ENCODE measurements around the gene AIRE.

The AIRE gene

DNA sequence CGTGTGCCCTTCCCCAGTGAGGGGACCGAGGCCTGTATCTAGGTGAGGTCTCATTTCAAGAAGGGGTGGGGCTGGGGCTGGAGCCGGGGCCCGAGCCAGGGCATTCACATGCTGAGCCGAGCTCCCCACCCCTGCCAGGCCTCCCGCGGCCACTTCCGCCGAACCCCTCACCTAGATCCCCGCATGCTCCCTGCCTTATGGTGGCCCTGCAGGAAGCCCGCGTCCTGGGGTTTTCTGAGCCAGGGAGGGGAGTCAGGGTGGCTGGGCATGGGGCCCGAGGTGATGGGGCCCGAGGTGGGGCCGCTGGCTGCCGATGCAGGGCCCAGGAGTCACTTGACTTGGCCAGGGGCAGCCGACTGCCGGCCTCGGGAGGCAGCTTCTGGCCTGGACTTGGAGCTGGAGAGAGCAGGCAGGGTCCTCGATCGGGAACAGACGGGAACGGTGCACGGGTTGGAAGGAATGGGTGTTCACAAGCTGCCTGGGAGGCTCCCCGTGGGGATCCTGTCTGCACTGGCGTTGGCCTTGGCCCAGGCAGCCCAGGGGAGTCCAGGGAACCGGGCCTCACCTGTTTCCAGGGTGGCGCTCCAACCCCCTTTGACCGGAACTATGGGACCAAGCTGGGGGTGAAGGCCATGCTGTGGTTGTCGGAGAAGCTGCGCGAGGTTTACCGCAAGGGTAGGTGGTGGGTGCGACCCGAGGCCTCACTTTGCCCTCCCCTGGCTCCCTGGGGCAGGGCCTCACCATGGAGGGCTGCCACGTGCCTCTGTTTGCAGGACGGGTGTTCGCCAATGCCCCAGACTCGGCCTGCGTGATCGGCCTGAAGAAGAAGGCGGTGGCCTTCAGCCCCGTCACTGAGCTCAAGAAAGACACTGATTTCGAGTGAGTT, 40.0 kb downstream of the AIRE start:
- no peak for DNase-seq

DNA sequence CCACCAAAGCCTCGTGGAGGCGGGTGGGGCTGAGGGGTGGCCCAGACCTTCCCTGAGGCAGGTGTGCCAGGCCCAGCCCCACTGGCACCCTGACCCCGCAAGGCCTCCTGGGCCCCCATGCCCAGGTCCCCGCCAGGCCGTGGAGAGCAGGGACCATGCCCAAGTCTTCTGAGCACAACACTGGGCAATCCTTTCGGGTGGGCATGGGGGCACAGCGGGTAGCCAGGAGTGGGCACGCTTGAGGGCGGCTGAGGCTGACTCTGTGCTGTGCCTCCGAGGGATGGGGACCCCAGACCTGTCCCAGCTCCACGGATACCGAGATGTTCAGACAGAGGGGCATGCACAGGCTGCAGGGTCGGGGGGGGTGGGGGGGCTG, 40.6 kb downstream of the AIRE start:
- DNase-seq: no peak

DNA sequence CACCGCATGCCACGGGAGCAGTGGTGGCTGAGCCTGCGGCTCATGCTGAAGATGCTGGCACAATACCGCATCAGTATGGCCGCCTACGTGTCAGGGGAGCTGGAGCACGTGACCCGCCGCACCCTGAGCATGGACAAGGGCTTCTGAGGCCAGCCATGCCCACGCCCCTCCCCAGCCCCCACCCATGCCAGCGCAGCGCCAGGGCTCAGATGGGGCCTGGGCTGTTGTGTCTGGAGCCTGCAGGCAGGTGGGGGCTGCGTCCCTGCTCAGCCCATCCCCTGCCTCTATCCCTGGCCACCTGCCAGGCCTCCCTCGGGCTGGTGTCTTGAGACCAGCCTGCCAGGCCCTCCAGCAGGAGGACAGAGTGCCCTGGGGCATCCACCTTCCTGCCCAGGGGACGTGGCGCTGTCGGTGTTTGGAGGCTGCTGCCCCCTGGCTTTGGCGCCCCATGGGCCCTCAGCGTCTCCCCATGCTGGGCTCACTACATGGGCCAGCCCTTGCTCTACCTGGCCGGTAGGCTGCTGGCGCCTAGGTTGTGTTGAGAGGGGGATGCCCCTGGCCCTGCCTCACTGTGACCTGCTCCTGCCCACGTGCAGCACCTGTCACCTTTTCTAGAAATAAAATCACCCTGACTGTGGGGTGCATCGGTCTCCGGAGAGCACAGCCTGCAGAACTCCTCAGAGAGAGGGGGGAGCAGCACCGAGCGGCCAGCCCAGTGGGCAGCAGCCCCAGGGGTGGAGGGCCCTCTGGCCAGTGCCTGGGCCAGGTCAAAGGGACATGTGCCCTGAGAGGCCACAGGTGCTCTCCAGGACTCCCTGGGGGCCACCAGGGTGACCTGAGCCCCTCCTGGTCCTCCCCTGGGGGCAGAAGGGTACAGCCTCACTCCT, 41.3 kb downstream of the AIRE start:
- DNase-seq: no peak

DNA sequence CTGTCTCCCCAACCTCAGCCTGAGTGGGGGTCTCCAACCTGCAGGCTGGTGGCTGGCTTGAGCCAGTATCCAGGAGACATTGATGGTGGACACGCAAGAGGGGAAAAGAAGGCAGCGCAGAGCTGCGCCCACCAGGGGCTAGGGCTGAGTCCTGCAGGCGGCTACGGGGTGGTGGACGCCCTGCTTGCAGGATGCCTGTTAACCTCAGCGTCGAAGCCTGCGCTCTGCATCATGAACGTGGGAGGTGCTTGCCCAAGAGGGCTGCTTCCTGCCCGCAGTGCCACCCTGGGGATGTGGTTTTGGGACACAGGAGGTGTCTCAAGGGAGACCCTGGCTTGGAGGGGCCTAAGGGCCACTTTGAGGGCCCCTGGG, 41.9 kb downstream of the AIRE start:
- DNase-seq: no peak

DNA sequence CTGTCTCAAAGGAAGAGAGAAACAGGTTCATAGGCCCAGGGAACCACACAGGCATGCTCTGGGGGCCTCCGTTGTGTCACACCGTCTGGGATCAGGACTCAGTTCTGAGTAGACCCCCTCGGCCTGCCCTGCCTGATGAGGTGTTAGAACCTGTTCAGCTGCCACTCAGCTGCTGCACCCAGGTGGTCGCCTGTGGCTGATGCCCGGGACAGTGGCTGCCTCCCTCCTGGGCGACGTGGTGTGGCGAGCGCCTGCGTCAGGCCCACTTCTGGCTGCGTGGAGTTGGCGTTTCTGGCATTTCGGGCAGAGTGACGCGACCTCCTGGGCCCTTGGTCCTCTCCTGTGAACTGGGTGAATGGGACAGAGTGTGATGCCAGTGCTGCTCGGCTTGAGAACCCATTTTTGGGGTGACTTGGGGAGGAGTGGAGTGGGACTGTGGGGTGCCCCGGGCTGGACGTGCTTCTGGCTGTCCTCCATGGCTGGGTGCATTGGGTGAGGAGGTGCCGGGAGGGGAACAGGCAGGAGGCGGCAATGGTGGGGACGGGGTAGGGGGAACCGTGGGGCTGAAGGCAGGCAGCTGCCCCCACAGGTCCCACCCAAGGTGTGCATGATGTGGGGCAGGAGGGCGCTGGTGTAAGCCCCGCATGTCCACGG, 42.7 kb downstream of the AIRE start:
- no peak for DNase-seq

DNA sequence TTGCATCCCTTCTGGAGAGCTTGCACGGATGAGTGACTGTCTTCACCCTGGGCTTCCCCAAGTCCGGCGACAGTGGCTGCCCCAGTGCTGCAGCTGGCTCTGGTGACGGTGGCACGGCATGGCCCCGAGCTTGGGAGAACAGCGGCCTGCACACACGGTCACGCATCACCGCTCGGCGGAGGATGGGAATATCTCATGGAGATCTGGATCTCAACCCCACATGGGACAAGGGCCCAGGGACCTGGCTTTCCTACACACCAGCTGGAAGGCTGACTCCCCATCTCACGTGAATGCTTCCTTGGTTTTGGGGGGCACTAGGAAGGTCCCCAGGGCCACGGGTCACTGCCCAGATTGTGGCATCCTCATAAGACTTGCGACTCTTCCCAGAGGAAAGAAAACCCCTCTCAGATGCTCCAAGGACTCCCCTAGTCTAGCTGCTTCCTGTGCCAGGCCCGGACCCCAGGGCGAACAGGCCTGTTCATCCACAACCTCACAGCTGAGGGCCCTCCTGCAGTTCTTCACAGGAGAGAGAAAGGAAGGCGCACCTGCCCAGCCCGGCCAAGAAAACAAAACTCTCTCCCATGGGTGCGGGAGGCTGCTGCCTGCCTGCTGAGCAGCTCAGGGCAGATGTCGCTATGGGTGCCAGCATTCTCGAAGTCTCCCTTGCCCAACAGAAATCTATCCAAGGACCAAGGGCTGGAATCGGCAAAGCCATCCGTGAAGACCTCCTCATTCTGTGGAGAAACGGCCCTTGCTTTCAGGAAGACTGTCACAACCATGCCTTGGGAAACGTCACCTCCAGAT, 43.6 kb downstream of the AIRE start:
- no peak for DNase-seq

DNA sequence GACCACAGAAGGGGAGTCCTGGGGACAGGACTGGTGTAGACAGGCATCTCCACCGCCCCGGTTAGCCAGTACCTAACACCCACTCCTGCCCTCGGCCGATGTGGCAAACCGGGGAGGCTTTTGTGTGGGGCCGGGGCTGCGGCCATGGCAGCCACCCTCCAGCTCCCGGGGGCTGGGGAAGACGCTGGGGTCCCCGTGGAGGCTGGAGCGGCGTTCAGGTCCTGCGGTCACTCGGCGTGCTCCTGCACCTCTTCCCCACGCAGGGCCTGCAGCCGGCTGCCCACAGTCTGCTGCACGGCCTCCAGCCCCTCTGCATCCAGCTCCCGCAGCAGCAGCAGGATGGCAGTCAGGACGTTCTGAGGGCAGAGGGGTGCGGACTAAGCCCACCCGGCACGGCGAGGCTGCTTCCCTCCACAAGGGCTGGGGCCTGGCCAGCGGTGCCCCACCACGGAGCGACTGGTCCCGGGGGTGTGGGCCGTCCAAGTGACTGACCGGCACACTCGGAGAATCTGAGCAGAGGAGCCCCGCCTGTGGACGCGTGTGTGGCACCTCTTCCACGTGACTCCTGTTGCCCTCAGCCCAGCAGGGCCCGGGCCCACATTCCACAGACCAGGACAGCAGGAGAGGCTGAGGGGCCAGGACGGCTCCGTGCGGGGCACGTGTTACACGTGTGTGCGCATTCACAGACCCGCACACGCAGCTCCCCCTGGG, 44.5 kb downstream of the AIRE start:
- DNase-seq: no peak

DNA sequence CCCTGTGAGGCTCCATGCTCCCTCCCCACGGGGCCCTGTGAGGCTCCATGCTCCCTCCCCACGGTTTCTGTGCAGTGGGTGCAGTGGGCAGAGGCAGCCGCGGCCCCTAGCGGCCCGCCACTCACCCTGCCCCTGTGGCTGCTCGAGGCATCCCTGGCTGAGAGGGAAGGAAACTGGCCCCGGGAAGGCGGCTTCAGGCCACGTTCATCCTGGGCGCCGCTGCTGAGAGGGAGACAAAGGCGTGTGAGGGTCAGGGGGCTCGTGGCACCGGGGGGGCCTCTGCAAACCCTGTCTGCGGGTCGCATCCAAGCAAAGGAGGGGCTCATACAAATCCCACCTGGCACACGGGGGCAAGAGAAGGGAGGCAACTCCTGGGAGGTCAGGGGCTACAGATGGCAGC, 45.0 kb downstream of the AIRE start:
- no peak for DNase-seq

DNA sequence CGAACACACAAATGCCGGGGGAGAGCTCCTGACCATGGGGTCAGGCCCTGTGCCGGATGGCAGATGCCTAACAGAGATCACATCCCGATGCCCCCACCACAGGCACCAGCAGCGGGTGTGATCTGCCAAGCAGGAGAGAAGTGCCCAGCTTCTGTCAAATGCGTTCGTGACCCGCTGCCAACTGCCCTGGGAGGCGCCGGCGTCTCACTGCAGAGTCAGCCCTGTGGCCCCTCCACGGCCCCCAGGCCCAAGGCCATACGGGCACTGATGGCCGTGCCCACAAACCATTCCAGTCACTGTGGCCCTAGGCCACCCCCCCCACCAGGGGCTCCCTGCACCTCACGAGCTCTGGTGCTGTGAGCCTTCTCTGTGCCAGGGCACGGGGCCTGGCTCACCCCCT, 45.5 kb downstream of the AIRE start:
- DNase-seq: no peak

DNA sequence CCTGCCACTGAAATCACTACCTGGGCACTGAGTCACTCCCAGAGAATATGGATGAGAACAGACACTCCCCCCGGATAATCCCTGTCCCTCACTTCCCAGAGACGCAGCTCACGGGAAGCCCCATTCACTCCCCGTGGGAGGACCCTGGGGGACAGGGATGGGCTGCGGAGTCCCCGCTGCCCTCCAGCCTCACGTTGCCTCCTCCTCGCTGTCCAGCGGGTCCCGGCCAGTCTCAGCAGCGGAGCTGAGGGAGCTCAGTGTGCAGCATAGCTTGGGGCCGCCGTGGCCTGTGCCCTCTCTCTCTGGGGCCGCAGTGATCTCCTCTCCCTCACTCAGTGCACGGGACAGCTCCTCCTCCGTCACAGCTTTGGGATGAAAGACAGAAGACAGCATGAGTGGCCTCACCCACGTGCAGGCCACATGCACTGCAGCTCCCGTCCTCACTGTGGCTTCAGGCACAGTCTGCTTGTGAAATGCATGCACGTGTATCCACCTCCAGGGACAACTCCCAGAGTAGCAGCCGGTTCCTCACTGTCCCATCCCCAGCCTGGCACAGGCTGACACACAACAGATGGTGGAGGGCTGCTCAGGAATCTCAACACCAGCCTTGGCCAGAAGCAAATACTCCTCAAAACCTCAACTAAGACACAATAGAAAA, 46.1 kb downstream of the AIRE start:
- no peak for DNase-seq

DNA sequence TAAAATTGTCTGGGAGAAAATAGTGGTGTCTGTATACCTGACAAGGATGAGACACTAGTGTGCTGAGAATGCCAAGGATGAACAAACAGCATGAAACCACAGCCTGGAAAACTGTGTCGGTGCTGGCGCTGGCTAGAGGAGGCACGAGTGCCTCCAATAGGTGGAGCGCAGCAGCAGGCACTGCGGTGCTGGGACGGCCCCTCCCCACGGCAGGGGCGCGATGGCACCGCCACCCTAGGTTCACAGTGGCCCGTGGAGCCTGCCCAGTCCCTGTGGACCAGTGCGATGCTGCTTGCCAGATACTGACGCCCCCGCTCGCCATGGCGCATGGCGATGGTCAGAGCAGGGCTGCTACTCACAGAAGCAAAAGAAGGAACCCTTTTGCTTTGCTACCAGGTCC, 46.7 kb downstream of the AIRE start:
- no peak for DNase-seq

DNA sequence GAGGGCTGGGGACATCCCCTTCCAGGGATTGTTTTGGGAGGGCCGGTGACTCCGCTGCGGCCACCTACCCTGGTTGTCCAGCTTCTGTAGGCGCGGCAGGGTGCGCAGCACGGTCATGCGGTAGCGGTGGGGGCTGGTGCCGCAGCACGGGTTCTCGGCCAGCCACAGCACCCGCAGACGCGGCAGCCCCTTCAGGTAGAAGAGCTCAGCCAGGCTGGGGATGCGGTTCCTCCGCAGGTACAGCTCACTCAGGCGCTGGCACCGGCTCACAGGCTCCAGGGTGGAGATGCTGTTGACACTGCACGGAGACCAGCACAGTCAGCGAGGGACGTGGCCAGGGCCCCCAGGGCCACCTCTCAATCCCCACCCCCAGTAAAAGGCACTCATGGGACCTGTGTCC, 47.3 kb downstream of the AIRE start:
- no peak for DNase-seq

DNA sequence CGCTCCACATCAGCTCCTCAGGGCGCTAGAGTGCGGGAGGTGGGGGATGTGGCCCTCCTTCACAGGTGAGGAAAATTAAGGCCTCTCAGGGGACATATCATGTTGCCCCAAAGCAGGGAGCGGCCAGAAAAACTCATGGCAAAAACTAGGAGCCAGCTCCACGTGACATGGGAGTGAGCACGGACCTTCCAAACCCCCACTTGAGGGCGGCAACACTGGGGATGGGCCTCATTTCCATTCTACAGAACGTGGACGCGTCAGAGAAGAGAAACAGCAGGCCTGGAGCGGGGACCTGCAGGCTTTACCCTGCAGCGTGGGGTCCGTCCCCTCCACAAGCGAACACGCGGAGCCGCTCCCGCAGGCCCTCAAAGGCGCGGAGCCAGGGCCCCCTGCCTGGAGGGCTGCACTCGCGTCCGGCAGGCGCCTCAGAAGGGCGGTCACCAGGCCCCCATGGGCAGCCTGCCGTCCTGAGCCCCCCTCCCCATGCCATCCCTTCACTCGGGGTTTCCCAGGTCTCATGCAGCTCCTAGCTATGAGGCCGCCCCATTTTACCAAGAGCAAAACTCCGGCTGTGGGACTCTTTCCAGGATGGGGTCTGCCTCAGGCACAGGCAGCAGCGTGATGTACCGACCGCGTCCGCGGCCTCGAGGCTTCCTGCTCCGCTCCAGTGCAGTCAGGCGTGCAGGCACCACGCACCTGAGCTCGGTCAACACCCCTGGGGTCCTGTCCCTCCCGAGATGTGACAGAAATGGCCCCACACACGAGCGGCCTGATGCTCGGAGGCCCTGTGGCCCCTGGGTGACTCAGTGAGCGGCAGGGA, 48.0 kb downstream of the AIRE start:
- no peak for DNase-seq

DNA sequence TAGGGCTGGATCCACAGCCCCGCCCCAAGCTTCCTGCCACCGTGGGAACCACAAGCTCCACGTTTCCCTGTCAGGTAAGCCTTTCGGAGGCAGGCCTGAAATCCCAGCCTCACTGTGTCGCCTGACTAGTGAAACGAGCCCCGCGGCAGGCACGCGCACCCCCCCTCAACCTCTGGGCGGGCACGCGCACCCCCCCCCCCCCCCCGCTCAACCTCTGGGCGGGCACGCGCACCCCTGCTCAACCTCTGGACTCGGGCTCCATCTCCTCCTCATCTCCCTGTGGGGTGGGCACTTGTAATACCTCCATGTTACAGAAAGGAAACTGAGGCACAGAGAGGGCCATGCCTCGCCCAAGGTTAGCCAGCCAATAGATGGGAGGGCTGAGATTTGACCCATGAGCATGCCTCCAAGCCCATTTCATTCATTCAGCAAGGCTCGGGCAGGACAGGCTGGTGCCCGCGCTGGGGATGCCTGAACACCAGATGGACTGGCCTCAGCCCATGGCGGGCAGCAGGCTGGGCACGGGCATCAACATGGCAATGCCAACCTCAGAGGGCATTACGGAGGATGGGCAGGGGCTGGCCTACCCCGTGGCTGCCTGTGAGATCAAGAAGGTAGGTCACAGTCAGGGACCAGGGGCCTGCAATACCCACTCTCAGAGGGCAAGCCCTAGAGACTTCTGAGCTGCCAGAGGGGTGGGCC, 48.8 kb downstream of the AIRE start:
- no peak for DNase-seq

DNA sequence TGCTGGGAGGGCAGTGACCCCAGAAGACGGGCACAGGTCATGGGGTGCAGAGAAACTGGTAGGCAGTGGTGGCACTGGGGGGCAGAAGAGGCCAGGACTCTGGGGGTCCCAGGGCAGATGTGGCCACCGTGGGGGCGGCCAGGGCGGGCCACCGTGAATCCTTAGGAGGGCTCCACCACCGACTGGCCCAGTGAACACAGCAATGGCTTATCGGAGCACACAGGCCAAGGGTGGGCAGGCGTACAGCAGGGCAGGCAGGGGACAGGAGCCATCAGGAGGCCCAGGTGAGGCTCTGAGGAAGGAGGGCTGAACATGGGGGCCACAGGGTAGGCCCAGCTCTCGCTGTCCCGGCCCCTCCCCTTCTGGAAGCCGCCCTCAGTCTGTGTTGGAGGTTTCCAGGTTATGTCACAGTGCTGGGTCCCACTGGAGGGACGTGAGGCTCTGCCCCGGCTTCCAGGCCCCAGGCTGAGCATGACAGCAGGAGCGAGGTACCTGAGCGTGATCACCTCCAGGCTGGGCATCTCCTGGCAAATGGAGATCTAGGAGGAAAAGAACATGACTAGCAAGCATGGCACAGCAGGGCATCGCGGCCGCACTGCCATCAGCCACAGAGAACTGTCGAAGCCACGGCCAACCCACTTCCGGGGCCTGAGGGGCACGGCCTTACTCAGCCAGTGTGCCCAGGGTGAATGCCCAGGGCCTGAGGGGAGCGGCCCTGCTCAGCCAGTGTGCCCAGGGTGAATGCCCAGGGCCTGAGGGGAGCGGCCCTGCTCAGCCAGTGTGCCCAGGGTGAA, 49.8 kb downstream of the AIRE start:
- no peak for DNase-seq

DNA sequence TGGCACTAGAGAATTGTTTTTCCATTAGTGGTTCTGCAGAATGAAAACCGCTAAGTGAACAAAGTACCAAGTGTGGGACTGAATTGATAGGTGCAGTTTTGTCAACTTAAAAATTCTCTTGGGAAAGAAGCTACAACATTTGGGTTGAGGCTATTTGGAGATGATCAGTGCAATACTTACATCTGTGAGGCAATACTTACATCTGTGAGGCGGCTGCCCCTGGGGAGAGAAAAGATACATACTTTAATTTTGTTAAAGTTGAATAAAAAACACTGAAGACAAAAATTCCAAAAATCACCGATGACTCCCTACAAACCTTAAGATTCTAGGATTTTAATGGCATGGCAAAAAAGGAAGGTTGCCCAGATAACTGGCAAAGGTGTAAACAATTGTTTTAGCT, 51.8 kb downstream of the AIRE start:
- DNase-seq: no peak

DNA sequence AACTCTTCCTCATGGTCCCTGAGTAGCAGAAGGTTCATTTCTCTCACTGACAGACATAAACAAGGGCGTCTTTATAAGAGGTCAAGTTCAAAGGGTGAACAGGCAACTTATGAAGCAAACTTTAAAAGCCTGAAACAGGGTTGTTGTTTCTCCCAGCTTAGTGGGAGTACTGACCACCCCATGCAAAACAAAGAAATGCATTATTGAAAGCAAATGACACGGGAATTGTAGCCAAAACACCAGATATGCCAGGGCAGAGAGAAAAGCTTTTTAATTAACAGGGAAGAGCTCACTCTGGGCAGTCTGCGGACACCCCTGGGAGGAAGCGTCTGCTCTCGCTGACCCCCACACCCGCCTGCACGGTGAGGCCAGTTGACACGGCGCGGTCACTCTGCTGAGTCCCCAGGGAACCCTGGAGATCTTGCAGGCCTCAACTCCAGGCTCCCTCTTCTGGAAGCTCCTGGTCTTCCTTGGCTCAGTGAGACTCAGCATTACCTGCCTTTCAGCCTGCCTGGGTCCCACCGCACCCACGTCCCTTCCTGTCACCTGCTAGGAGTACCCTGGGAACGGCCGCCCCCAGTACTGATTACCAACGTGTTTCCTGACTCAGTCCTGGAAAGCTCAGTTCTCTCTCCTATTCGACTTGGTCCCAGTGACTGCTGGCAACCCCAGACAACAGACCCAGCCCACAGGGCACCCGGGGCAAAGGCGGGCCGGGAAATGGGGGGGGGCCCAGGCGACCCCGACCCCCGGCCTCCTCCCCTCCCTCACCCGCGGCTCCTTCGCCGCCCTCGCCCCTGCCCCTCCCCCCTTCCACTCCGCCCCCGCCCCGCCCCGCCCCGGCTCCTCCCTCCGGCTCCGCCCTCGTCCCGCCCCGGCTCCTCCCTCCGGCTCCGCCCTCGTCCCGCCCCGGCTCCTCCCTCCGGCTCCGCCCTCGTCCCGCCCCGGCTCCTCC, 52.5 kb downstream of the AIRE start:
- DNase-seq: no peak

Measured in activated T-cell treated with anti-CD3 and anti-CD28 coated beads for 4 hours (primary cell).